Uterus (tissue), 2 donors: Measurements from ENCODE around the gene ARID3C.

ENCODE experiments used
- POLR2A ChIP-seq, 2 donors: fragments of 450-650 bp; IDR thresholded peaks; one replicate each; pipeline ENCODE4 v1.6.1; 2016; ENCODE audit warnings: antibody characterized with exemption in 2 of 2, mild to moderate bottlenecking in 1 of 2, moderate library complexity in 1 of 2
- TF ChIP-seq, protein P1 (sequence below), 4 experiments: fragments of 200-600 bp in 2 of 4; fragments of 450-650 bp in 2 of 4; sonication (generic) in 2 of 4; IDR thresholded peaks; one replicate each; pipeline ENCODE4 v1.5.1; 2016 to 2019; ENCODE audit warnings: antibody characterized with exemption in 4 of 4, mild to moderate bottlenecking in 2 of 4, moderate library complexity in 1 of 4

DNA sequence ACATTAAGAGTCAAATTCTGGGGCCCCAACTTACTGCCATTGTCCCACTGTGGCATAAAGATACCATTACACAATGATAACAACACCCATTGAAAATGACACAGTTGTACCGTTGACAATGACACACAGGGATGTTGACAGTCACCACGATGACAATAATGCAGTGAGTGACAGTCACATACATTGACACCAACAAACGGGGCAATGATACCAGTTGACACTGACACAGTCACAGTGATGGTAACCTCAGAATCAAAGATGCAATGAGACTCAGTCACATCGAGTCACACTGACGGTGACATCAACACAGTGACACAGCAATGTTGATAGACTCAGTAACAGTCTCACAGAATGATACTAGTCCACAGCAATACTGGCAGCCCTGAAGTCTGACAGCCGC is 56.2 kb downstream of the ARID3C start:
- TF ChIP-seq, protein P1, sequence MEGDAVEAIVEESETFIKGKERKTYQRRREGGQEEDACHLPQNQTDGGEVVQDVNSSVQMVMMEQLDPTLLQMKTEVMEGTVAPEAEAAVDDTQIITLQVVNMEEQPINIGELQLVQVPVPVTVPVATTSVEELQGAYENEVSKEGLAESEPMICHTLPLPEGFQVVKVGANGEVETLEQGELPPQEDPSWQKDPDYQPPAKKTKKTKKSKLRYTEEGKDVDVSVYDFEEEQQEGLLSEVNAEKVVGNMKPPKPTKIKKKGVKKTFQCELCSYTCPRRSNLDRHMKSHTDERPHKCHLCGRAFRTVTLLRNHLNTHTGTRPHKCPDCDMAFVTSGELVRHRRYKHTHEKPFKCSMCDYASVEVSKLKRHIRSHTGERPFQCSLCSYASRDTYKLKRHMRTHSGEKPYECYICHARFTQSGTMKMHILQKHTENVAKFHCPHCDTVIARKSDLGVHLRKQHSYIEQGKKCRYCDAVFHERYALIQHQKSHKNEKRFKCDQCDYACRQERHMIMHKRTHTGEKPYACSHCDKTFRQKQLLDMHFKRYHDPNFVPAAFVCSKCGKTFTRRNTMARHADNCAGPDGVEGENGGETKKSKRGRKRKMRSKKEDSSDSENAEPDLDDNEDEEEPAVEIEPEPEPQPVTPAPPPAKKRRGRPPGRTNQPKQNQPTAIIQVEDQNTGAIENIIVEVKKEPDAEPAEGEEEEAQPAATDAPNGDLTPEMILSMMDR (IDR thresholded peaks at IDR 0.05), result no peak
- no peak for TF ChIP-seq POLR2A (IDR thresholded peaks at IDR 0.05)
